GM23248 (cell line): ENCODE results near the gene TARBP2. TPM values are rescaled to one million over a fixed set of nuclear protein-coding genes. Genes with fewer than 3 reads are reported as not detected.
"Not testable (repeated sequence)": the region's sequence is repeated elsewhere in the genome, so short reads cannot be mapped to it uniquely, and the experiment has no call there.

Experiments
- DNase-seq: peaks from one replicate; pipeline ENCODE4 v3.0.0-alpha.2; 2015
- H2AFZ ChIP-seq: fragments of 200-600 bp; sonication (generic); 2 replicates; pipeline ENCODE4 v1.6.1; 2016; ENCODE audit warnings: antibody characterized with exemption
- H3F3A ChIP-seq: fragments of 200-600 bp; sonication (generic); 2 replicates; pipeline ENCODE4 v1.6.1; 2016; ENCODE audit warnings: mild to moderate bottlenecking, antibody characterized with exemption, mixed run types; ENCODE audit not compliant: insufficient read depth
- H3K27ac ChIP-seq: fragments of 200-600 bp; sonication (generic); 2 replicates; pipeline ENCODE4 v1.5.1; 2016; ENCODE audit warnings: mild to moderate bottlenecking
- H3K27me3 ChIP-seq: fragments of 200-600 bp; sonication (generic); replicated peaks from 2 replicates; pipeline ENCODE4 v1.6.1; 2016; ENCODE audit warnings: mild to moderate bottlenecking; ENCODE audit not compliant: insufficient read depth
- H3K36me3 ChIP-seq: fragments of 200-600 bp; sonication (generic); 2 replicates; pipeline ENCODE4 v1.6.1; 2016; ENCODE audit warnings: low read depth, mild to moderate bottlenecking
- H3K4me1 ChIP-seq: fragments of 200-600 bp; sonication (generic); 2 replicates; pipeline ENCODE4 v1.6.1; 2016; ENCODE audit warnings: mild to moderate bottlenecking; ENCODE audit not compliant: insufficient read depth
- H3K4me2 ChIP-seq: fragments of 200-600 bp; sonication (generic); one replicate; pipeline ENCODE4 v1.6.1; 2016; ENCODE audit warnings: mild to moderate bottlenecking; ENCODE audit not compliant: unreplicated experiment
- H3K4me3 ChIP-seq: fragments of 200-600 bp; sonication (generic); 2 replicates; pipeline ENCODE4 v1.5.1; 2016; ENCODE audit warnings: mild to moderate bottlenecking
- H3K79me2 ChIP-seq: fragments of 200-600 bp; sonication (generic); 2 replicates; pipeline ENCODE4 v1.6.1; 2016; ENCODE audit warnings: mild to moderate bottlenecking; ENCODE audit not compliant: insufficient read depth
- H3K9ac ChIP-seq: fragments of 200-600 bp; sonication (generic); 2 replicates; pipeline ENCODE4 v1.6.1; 2016; ENCODE audit warnings: mild to moderate bottlenecking
- H3K9me2 ChIP-seq: fragments of 200-600 bp; sonication (generic); 2 replicates; pipeline ENCODE4 v1.6.1; 2016; ENCODE audit warnings: mixed run types, mild to moderate bottlenecking, moderate library complexity; ENCODE audit not compliant: insufficient read depth
- H3K9me3 ChIP-seq: fragments of 200-600 bp; sonication (generic); one replicate; pipeline ENCODE4 v1.6.1; 2017; ENCODE audit warnings: low read depth
- H4K20me1 ChIP-seq: fragments of 200-600 bp; sonication (generic); 2 replicates; pipeline ENCODE4 v1.6.0; 2016; ENCODE audit not compliant: insufficient read depth
- EZH2 ChIP-seq: fragments of 200-600 bp; sonication (generic); IDR thresholded peaks from 2 replicates; pipeline ENCODE4 v1.6.1; 2018; ENCODE audit warnings: antibody characterized with exemption, mild to moderate bottlenecking; ENCODE audit not compliant: insufficient read depth, poor library complexity, severe bottlenecking
- EZH2phosphoT487 ChIP-seq: fragments of 200-600 bp; sonication (generic); IDR thresholded peaks from 2 replicates; pipeline ENCODE4 v1.6.1; 2018; ENCODE audit warnings: antibody characterized with exemption, moderate library complexity, mild to moderate bottlenecking, low read depth; ENCODE audit not compliant: insufficient read depth
- WGBS, 2 experiments: methylation state at CpG; one replicate each; pipeline ENCODE4 v1.1.6; 2015 to 2017; ENCODE audit warnings: low lambda C conversion rate in 2 of 2, low coverage in 1 of 2; ENCODE audit errors: missing lambda C conversion rate in 2 of 2; 5-methylcytosine and 5-hydroxymethylcytosine counted together
- in situ Hi-C: fragments of 300-500 bp; cut with MboI; formaldehyde crosslinking; loops from 2 replicates; pipeline ENCODE4 v1.15.0; 2020
- polyA plus RNA-seq: library from polyadenylated mRNA; unstranded; fragments of >200 nt; fragmentation: Nextera tagmentation; extraction: Ambion mirVana; gene quantifications from 2 replicates; pipeline ENCODE4 v1.2.1, GENCODE V29; 2016
- total RNA-seq: library from RNA; depleted of rRNA; stranded (reverse); fragments of >200 nt; shearing (Covaris generic); gene quantifications from 2 replicates; pipeline ENCODE4 v1.2.3, GENCODE V29; 2014

Gene TARBP2
- total and polyA plus RNA-seq, 2 experiments from 2014 or later = 36.0 to 40.1 TPM

GRCh38 chr12:53538209-53538689, 37.2 kb downstream of the TARBP2 start:
- H3F3A ChIP-seq = peaks cover 16% of the 10 kb centered on the region
- 5 to 8% methylated on average over 1 of the region's 1 CpG for WGBS, 2 experiments
- H3K36me3 ChIP-seq = peaks cover 47% of the 10 kb centered on the region
- no peaks in the 10 kb centered on the region for H4K20me1 ChIP-seq
- H3K4me1 ChIP-seq = peaks cover 8% of the 10 kb centered on the region; the same call in 1 of the 2 replicates
- no peak overlapping the region for H2AFZ ChIP-seq
- peak overlapping the region; percentile 27; the same call in 1 of the 2 replicates for H3K9ac ChIP-seq
- H3K79me2 ChIP-seq = no peaks in the 10 kb centered on the region
- H3K9me2 ChIP-seq = no peaks in the 10 kb centered on the region
- DNase-seq = peak; percentile 68
- H3K27me3 ChIP-seq = no peaks in the 10 kb centered on the region
- in situ Hi-C loops = no loop called here
- no peak overlapping the region for H3K4me3 ChIP-seq
- H3K4me2 ChIP-seq = no peak overlapping the region
- H3K9me3 ChIP-seq = no peaks in the 10 kb centered on the region
- peak overlapping the region; percentile 63 for H3K27ac ChIP-seq
- TF ChIP-seq EZH2phosphoT487 = no peak
- TF ChIP-seq EZH2 = no peak

GRCh38 chr12:53539526-53539925, 38.4 kb downstream of the TARBP2 start:
- H4K20me1 ChIP-seq = no peaks in the 10 kb centered on the region
- no peak for DNase-seq
- in situ Hi-C loops = no loop called here
- no peak overlapping the region for H3K9ac ChIP-seq
- no peaks in the 10 kb centered on the region for H3K79me2 ChIP-seq
- TF ChIP-seq EZH2 (no peak), EZH2phosphoT487 (no peak)
- H3K9me2 ChIP-seq = no peaks in the 10 kb centered on the region
- WGBS, 2 experiments = 97 to 100% methylated on average over 3 of the region's 3 CpGs
- H3K27ac ChIP-seq = no peak overlapping the region
- no peak overlapping the region for H3K4me2 ChIP-seq
- no peak overlapping the region for H2AFZ ChIP-seq
- no peaks in the 10 kb centered on the region for H3K9me3 ChIP-seq
- H3K4me1 ChIP-seq = peaks cover 8% of the 10 kb centered on the region; the same call in 1 of the 2 replicates
- peaks cover 34% of the 10 kb centered on the region for H3K36me3 ChIP-seq
- no peak overlapping the region for H3K4me3 ChIP-seq
- H3K27me3 ChIP-seq = no peaks in the 10 kb centered on the region
- peaks cover 16% of the 10 kb centered on the region for H3F3A ChIP-seq

GRCh38 chr12:53543539-53543938, 42.5 kb downstream of the TARBP2 start:
- TF ChIP-seq EZH2phosphoT487 (no peak), EZH2 (no peak)
- 21 to 31% methylated on average over 5 of the region's 5 CpGs for WGBS, 2 experiments
- H3K27ac ChIP-seq = peak overlapping the region; percentile 61
- peaks cover 11% of the 10 kb centered on the region for H3K36me3 ChIP-seq
- DNase-seq = peak; percentile 89
- H3K27me3 ChIP-seq = no peaks in the 10 kb centered on the region
- H4K20me1 ChIP-seq = no peaks in the 10 kb centered on the region
- peak overlapping the region; percentile 68 for H3K9ac ChIP-seq
- no peaks in the 10 kb centered on the region for H3K9me2 ChIP-seq
- no peaks in the 10 kb centered on the region for H3K79me2 ChIP-seq
- no peaks in the 10 kb centered on the region for H3K9me3 ChIP-seq
- H3K4me2 ChIP-seq = no peak overlapping the region
- H2AFZ ChIP-seq = peak overlapping the region; percentile 64
- in situ Hi-C loops = loop anchor here (5.0 to 10.0 kb wide), 2 partner anchors 134 to 201 kb away; partner anchors contain the start of gene ATP5MC2
- H3K4me3 ChIP-seq = no peak overlapping the region
- peaks cover 4% of the 10 kb centered on the region; the same call in 1 of the 2 replicates for H3K4me1 ChIP-seq
- H3F3A ChIP-seq = peaks cover 9% of the 10 kb centered on the region

GRCh38 chr12:53548354-53548753, 47.3 kb downstream of the TARBP2 start:
- not testable (repeated sequence) for H3K4me2 ChIP-seq, H3K4me3 ChIP-seq, H3F3A ChIP-seq, H2AFZ ChIP-seq, H3K79me2 ChIP-seq, H3K9me2 ChIP-seq, H4K20me1 ChIP-seq, H3K4me1 ChIP-seq, H3K9me3 ChIP-seq, H3K27ac ChIP-seq, H3K9ac ChIP-seq, H3K27me3 ChIP-seq, DNase-seq
- in situ Hi-C loops = loop anchor here (10.0 kb wide), 1 partner anchor 196 kb away; no protein-coding TSS in a partner anchor
- peaks cover 12% of the 10 kb centered on the region; the same call in 1 of the 2 replicates for H3K36me3 ChIP-seq
- WGBS, 2 experiments = 95 to 97% methylated on average over 6 of the region's 6 CpGs

GRCh38 chr12:53550131-53550530, 49.0 kb downstream of the TARBP2 start:
- H3K9ac ChIP-seq, H3K4me3 ChIP-seq, H3K4me1 ChIP-seq, H2AFZ ChIP-seq, in situ Hi-C loops, H3K9me3 ChIP-seq, H4K20me1 ChIP-seq, H3K4me2 ChIP-seq, H3K27ac ChIP-seq, H3K9me2 ChIP-seq, DNase-seq, H3K27me3 ChIP-seq, H3F3A ChIP-seq, H3K79me2 ChIP-seq: not testable (repeated sequence)
- 96 to 99% methylated on average over 8 of the region's 8 CpGs for WGBS, 2 experiments
- H3K36me3 ChIP-seq = peaks cover 12% of the 10 kb centered on the region; the same call in 1 of the 2 replicates
